ENCODE results near the gene ZYG11A.

GRCh38 chr1:52919051-52919722 is 76.6 kb downstream of the ZYG11A start:
- no peak for TF ChIP-seq CTCF (IDR thresholded peaks at IDR 0.05)
- TF ChIP-seq MYC (IDR thresholded peaks at IDR 0.05; ENCODE audit: borderline replicate concordance, low read length), result no peak
- TF ChIP-seq PBX3 (IDR thresholded peaks at IDR 0.05), result no peak
- no peak for TF ChIP-seq POLR2A (IDR thresholded peaks at IDR 0.05; ENCODE audit: low read length)
- no peak for TF ChIP-seq EP300 (IDR thresholded peaks at IDR 0.05)
- TF ChIP-seq CBX8 (IDR thresholded peaks at IDR 0.05), result no peak
- no peak for TF ChIP-seq RCOR1 (IDR thresholded peaks at IDR 0.05; ENCODE audit: low read depth, low read length)
- TF ChIP-seq GATA3 (IDR thresholded peaks at IDR 0.05; ENCODE audit: borderline replicate concordance), result no peak
- TF ChIP-seq USF2 (IDR thresholded peaks at IDR 0.05), result no peak
- TF ChIP-seq HES2 (IDR thresholded peaks at IDR 0.05), result no peak
- no peak for TF ChIP-seq PHF8 (IDR thresholded peaks at IDR 0.05; ENCODE audit: borderline replicate concordance, low read depth)

All from A549 (cell line).